Right lobe of liver (tissue), 6 donors: ENCODE results near the gene BIN2. TPM values are rescaled to one million over a fixed set of nuclear protein-coding genes. Genes with fewer than 3 reads are reported as not detected.

ENCODE experiments used
- ATAC-seq, 4 donors: fragments of 200-7000 bp; cut with Tn5 transposase; one replicate each; pipeline ENCODE4 v1.9.1; 2020; ENCODE audit warnings: mild to moderate bottlenecking in 4 of 4, moderate library complexity in 4 of 4
- DNase-seq, 3 donors: peaks; one replicate each; pipeline ENCODE4 v3.0.0-alpha.2; 2020
- H3K27ac ChIP-seq, 3 donors: fragments of 200-600 bp; one replicate each; pipeline ENCODE4 v1.8.0; 2022
- H3K27me3 ChIP-seq, 2 donors: fragments of 200-600 bp; one replicate each; pipeline ENCODE4 v1.8.0; 2022
- H3K36me3 ChIP-seq, 4 donors: fragments of 200-600 bp; sonication (generic) in 1 of 4; one replicate each; pipeline versions ENCODE4 v1.5.1 to v1.8.0; 2017 to 2022; ENCODE audit warnings: control low read depth in 1 of 4
- H3K4me1 ChIP-seq, 4 donors: fragments of 200-600 bp; sonication (generic) in 1 of 4; one replicate each; pipeline versions ENCODE4 v1.5.1 to v1.8.0; 2017 to 2022; ENCODE audit warnings: control low read depth in 1 of 4
- H3K4me3 ChIP-seq, 3 donors: fragments of 200-600 bp; one replicate each; pipeline ENCODE4 v1.8.0; 2022
- H3K9me3 ChIP-seq, 4 donors: fragments of 200-600 bp; sonication (generic) in 1 of 4; one replicate each; pipeline versions ENCODE4 v1.5.1 to v1.8.0; 2017 to 2022; ENCODE audit warnings: control low read depth in 1 of 4
- CTCF ChIP-seq, 4 donors: fragments of 200-600 bp in 3 of 4; fragments of 450-650 bp in 1 of 4; IDR thresholded peaks; one replicate each; pipeline versions ENCODE4 v1.5.1 to v1.8.0; 2016 to 2022; ENCODE audit warnings: antibody characterized with exemption in 4 of 4, mild to moderate bottlenecking in 2 of 4
- POLR2A ChIP-seq: fragments of 450-650 bp; IDR thresholded peaks from one replicate; pipeline ENCODE4 v1.6.1; 2017; ENCODE audit warnings: antibody characterized with exemption, mild to moderate bottlenecking
- WGBS: methylation state at CpG from one replicate; pipeline ENCODE4 v1.1.6; 2018; ENCODE audit warnings: low coverage, low lambda C conversion rate; ENCODE audit not compliant: insufficient coverage; ENCODE audit errors: missing lambda C conversion rate; 5-methylcytosine and 5-hydroxymethylcytosine counted together
- intact Hi-C, 2 donors: fragments of 100-400 bp; cut with DNase I; formaldehyde crosslinking; loops; one replicate each; pipeline versions ENCODE4 v1.11.2 to v1.14.1; 2022
- total RNA-seq, 6 experiments: library from RNA; depleted of rRNA in 2 of 6; stranded (reverse); fragments of >200 nt in 2 of 6; fragmentation: NEBNext Ultra II Directional in 3 of 6; extraction: Animal tissue kit (Norgen Biotek cat#: 25700) in 3 of 6; gene quantifications; one replicate each; pipeline versions ENCODE4 v1.1.0 to v1.2.4, GENCODE V29; 2016 to 2023
- donor health status: DM: no; HTN: yes; CAD: no.
- donor health status: DM: no; HTN: no; CAD: no.
- donor health status: DM: no; HTN: no; CAD: no.
- donor health status: DM: no; HTN: yes; CAD: no.
- donor health status: DM: no; HTN: yes; CAD: no.

Gene BIN2
- total RNA-seq, 6 experiments from 2014 or later: 2.3 to 5.8 (median 3.7) TPM

- Histone ChIP-seq H3K4me3 (no peak overlapping the region), H3K9me3 (no peaks in the 10 kb centered on the region), H3K27ac (no peak overlapping the region), H3K36me3 (no peaks in the 10 kb centered on the region), H3K4me1 (no peaks in the 10 kb centered on the region), H3K27me3 (no peaks in the 10 kb centered on the region)
- ATAC-seq: no peak
- TF ChIP-seq CTCF (IDR thresholded peaks at IDR 0.05): no peak
- TF ChIP-seq POLR2A: no peak
- intact Hi-C loops: no loop called here
- DNase-seq: no peak
Measured at GRCh38 chr12:51330186-51330585, 6.2 kb upstream of the BIN2 start.

GRCh38 chr12:51329742-51330141, 5.8 kb upstream of the BIN2 start:
- H3K4me1 ChIP-seq: no peaks in the 10 kb centered on the region
- H3K27ac ChIP-seq: no peak overlapping the region
- no peak overlapping the region for H3K4me3 ChIP-seq
- TF ChIP-seq POLR2A: no peak
- TF ChIP-seq CTCF (IDR thresholded peaks at IDR 0.05): no peak
- 63% methylated on average over 4 of the region's 5 CpGs for WGBS
- intact Hi-C loops: no loop called here
- H3K27me3 ChIP-seq: no peaks in the 10 kb centered on the region
- no peak for ATAC-seq
- H3K36me3 ChIP-seq: no peaks in the 10 kb centered on the region
- no peak for DNase-seq
- H3K9me3 ChIP-seq: no peaks in the 10 kb centered on the region

DNA sequence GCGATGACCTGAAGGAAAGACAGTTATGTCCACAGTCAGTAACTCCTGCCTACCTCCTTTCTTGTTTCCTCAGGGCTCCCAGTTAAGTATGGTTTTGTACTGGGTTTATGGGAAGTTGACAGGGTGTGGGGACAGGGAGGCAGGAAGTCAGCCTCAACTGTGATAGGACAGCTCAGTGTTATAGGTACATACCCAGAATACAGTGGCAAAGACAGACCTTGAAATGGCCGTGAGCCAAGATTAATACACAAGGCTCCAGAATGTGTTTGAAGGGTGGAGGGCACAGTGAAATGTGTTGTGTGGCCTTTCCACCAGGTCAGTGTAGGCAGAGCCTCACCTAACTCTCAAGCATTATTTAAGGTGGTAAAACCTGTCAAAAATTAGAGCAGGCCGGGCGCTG, 4.6 kb upstream of the BIN2 start:
- intact Hi-C loops: no loop called here
- ATAC-seq: no peak
- no peaks in the 10 kb centered on the region for H3K9me3 ChIP-seq
- no peak overlapping the region for H3K4me3 ChIP-seq
- H3K27ac ChIP-seq: no peak overlapping the region
- H3K27me3 ChIP-seq: no peaks in the 10 kb centered on the region
- TF ChIP-seq CTCF (IDR thresholded peaks at IDR 0.05): no peak
- TF ChIP-seq POLR2A: no peak
- DNase-seq: no peak
- H3K4me1 ChIP-seq: no peaks in the 10 kb centered on the region
- H3K36me3 ChIP-seq: no peaks in the 10 kb centered on the region
- 80% methylated on average over 4 of the region's 4 CpGs for WGBS

DNA sequence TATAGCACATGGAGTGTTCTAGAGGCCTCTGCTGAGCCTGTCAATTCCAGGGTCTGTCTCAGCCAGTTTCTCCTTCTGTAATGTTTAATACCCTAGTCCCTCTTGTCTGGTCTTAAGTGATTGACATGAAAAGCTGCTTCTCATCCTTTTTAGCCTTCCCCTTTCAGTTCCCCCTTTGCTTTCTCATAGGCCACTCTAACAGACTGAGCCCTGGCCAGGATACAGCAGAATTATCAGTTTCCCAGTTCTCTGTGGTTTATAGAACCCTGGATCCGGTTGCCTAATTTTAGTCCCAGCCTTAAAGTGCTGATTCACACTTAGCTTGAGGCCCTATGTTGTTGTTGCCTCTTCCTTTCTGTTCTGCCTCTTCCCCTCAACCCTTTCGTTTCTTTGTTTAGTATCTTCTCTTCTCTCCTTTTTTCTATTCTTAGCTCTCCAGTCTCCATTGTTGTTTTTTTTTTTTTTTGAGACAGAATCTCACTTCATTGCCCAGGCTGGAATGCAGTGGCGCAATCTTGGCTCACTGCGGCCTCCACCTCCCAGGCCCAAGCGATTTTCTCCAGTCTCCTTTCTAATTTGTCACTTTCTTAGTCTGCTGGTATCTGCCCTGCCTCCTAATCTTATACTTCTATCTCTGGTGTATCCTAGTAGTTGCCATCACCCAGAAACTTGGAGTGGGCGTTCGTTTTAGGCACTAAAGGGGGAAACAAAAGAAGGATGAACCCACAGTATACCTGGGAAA, 2.9 kb upstream of the BIN2 start:
- Histone ChIP-seq H3K36me3 (no peaks in the 10 kb centered on the region), H3K4me3 (no peak overlapping the region), H3K27ac (peak overlapping the region in 2 of 3 donors; percentile 38 to 45), H3K4me1 (no peaks in the 10 kb centered on the region), H3K9me3 (no peaks in the 10 kb centered on the region), H3K27me3 (no peaks in the 10 kb centered on the region)
- ATAC-seq: peak; percentile 64 to 74 (median 68)
- TF ChIP-seq CTCF (IDR thresholded peaks at IDR 0.05) (no peak), POLR2A (no peak)
- WGBS: 48% methylated on average over 7 of the region's 7 CpGs
- intact Hi-C loops: no loop called here
- DNase-seq: no peak

DNA sequence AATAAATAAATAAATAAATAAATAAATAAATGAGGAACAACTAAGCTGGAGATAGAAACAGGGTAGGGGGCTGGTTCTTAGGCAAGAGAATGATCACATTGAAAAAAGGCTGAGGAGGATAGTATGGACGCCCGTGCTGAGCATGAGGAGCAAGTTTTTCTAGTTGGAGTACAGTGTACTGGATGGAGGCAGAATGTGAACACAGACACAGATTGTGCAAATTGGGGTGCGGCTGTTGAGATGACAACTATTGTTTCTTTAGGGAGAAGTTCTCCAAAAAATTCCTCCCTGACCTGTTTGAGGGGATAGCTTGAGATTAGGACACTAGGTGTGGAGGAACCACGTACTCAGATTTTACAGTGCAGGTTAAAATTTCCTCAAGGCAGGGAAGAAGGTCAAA, 979 bp upstream of the BIN2 start:
- TF ChIP-seq POLR2A (no peak), CTCF (IDR thresholded peaks at IDR 0.05) (no peak)
- Histone ChIP-seq H3K27me3 (no peaks in the 10 kb centered on the region), H3K9me3 (no peaks in the 10 kb centered on the region), H3K4me3 (no peak overlapping the region), H3K27ac (no peak overlapping the region), H3K36me3 (no peaks in the 10 kb centered on the region), H3K4me1 (no peaks in the 10 kb centered on the region)
- intact Hi-C loops: no loop called here
- no peak for ATAC-seq
- DNase-seq: no peak
- 75% methylated on average over 4 of the region's 4 CpGs for WGBS
